ENCODE measurements around the gene HOXC13. TPM values are rescaled to one million over a fixed set of nuclear protein-coding genes. Genes with fewer than 3 reads are reported as not detected.

Gene HOXC13
- total RNA-seq, 1 donor from 2014 or later, result not detected

GRCh38 chr12:53975479-53976152 is 37.0 kb downstream of the HOXC13 start:
- ATAC-seq, result no peak
- DNase-seq, result no peak
- peaks cover 17% of the 10 kb centered on the region for H3K4me1 ChIP-seq
- intact Hi-C loops (cut with DNase I), result no loop called here
- H3K4me3 ChIP-seq, result no peak overlapping the region
- H3K9me3 ChIP-seq, result no peaks in the 10 kb centered on the region
- no peak overlapping the region for H3K27ac ChIP-seq
- no peaks in the 10 kb centered on the region for H3K36me3 ChIP-seq
- TF ChIP-seq CTCF (IDR thresholded peaks at IDR 0.05), result no peak
- H3K27me3 ChIP-seq, result peaks cover 99% of the 10 kb centered on the region

GRCh38 chr12:53976172-53976822 is 37.7 kb downstream of the HOXC13 start:
- no peak for TF ChIP-seq CTCF (IDR thresholded peaks at IDR 0.05)
- Histone ChIP-seq H3K36me3 (no peaks in the 10 kb centered on the region), H3K27ac (no peak overlapping the region), H3K4me3 (no peak overlapping the region), H3K9me3 (no peaks in the 10 kb centered on the region), H3K27me3 (peaks cover 99% of the 10 kb centered on the region), H3K4me1 (peaks cover 17% of the 10 kb centered on the region)
- DNase-seq (no peak), ATAC-seq (no peak)
- intact Hi-C loops (cut with DNase I), result no loop called here

DNA sequence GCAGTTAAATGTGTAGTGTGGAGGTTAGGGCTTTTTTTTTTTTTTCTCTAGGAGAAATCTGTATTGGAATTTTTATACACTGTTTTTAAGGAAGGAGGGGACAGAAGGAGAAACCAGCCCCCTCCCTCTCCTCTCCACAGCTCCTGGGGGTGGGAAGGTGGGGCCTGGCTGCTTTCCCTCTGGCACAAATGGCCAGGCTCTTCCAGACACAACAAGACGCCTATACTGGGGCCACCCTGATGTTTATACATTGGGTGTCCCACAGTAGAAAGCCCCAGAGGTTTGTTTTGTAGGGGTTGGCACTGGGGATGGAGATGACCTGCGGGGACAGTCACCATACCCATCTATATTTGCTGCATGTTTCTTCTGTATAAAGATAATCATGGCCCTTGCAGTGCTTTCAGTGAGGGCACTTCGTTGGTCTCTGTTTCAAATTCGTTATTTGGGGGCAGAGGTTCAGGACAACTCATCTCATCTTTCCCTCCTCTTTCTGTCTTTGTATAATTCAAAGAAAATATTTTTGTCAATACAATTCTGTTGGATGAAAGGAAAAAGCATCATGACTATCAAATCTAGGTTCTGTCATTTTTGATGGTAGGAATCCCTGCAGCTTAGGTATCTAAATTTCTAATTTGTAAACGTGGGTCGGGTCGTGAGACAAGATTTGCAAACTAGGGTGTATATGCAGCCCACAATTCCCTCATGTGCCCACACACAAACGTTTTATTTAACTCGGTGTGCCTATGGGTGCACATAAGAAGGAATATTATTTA is 38.4 kb downstream of the HOXC13 start:
- intact Hi-C loops (cut with DNase I), result no loop called here
- Histone ChIP-seq H3K27me3 (peaks cover 99% of the 10 kb centered on the region), H3K9me3 (no peaks in the 10 kb centered on the region), H3K4me3 (no peak overlapping the region), H3K27ac (no peak overlapping the region), H3K36me3 (no peaks in the 10 kb centered on the region), H3K4me1 (peaks cover 17% of the 10 kb centered on the region)
- TF ChIP-seq CTCF (IDR thresholded peaks at IDR 0.05), result no peak
- no peak for DNase-seq
- ATAC-seq, result no peak

GRCh38 chr12:53977596-53978445 is 39.2 kb downstream of the HOXC13 start:
- DNase-seq (no peak), ATAC-seq (no peak)
- Histone ChIP-seq H3K4me1 (peaks cover 17% of the 10 kb centered on the region), H3K27me3 (peaks cover 99% of the 10 kb centered on the region), H3K9me3 (no peaks in the 10 kb centered on the region), H3K27ac (no peak overlapping the region), H3K36me3 (no peaks in the 10 kb centered on the region), H3K4me3 (no peak overlapping the region)
- no peak for TF ChIP-seq CTCF (IDR thresholded peaks at IDR 0.05)
- intact Hi-C loops (cut with DNase I), result no loop called here
